Activated CD8-positive, alpha-beta T cell treated with anti-CD3 and anti-CD28 coated beads for 36 hours (primary cell): Measurements from ENCODE around the gene CRACR2A. TPM values are rescaled to one million over a fixed set of nuclear protein-coding genes. Genes with fewer than 3 reads are reported as not detected.

Experiments used
- ATAC-seq: fragments of 200-7000 bp; cut with Tn5 transposase; one replicate; pipeline ENCODE4 v1.10.0; 2021; ENCODE audit warnings: mild to moderate bottlenecking, moderate library complexity
- CTCF ChIA-PET: fragments of 350-600 bp; sonication (Branson Sonifier 250); formaldehyde crosslinking; loops from one replicate; lab custom pipeline; 2021; ENCODE audit warnings: antibody characterized with exemption; lab: Charles Lee
- POLR2A ChIA-PET: fragments of 350-600 bp; sonication (Branson Sonifier 250); formaldehyde crosslinking; loops from one replicate; lab custom pipeline; 2021; ENCODE audit warnings: antibody characterized with exemption; lab: Charles Lee
- DNase-seq: peaks from one replicate; pipeline ENCODE4 v3.0.0-alpha.2; 2020
- H3K27ac Mint-ChIP-seq: one replicate; pipeline ENCODE4 v1.8.0; 2021; ENCODE audit warnings: mild to moderate bottlenecking, mixed read lengths
- H3K27me3 Mint-ChIP-seq: one replicate; pipeline ENCODE4 v1.8.0; 2021; ENCODE audit warnings: mixed read lengths
- H3K36me3 Mint-ChIP-seq: one replicate; pipeline ENCODE4 v1.8.0; 2021; ENCODE audit warnings: low read depth, mixed read lengths
- H3K4me1 Mint-ChIP-seq: one replicate; pipeline ENCODE4 v1.8.0; 2021; ENCODE audit warnings: low read depth, mixed read lengths
- H3K4me3 Mint-ChIP-seq: one replicate; pipeline ENCODE4 v1.8.0; 2021; ENCODE audit warnings: mild to moderate bottlenecking, moderate library complexity, mixed read lengths
- H3K9me3 Mint-ChIP-seq: one replicate; pipeline ENCODE4 v1.8.0; 2021; ENCODE audit warnings: mixed read lengths
- CTCF ChIP-seq: fragments of 200-600 bp; IDR thresholded peaks from one replicate; pipeline ENCODE4 v1.8.0; 2022; ENCODE audit warnings: antibody characterized with exemption, mild to moderate bottlenecking
- intact Hi-C: fragments of 100-400 bp; cut with micrococcal nuclease; formaldehyde crosslinking; loops from one replicate; pipeline ENCODE4 v1.10.0; 2022
- total RNA-seq, 2 experiments: library from RNA; stranded (reverse); gene quantifications; one replicate each; pipeline ENCODE4 v1.2.3, GENCODE V29; 2021

Gene CRACR2A
- total RNA-seq, 2 experiments from 2014 or later: 21.2 to 24.7 TPM

GRCh38 chr12:3727877-3728632 is 24.9 kb downstream of the CRACR2A start:
- Mint-ChIP-seq H3K27me3 (no peaks in the 10 kb centered on the region), H3K36me3 (peaks cover 66% of the 10 kb centered on the region), H3K4me1 (peaks cover 36% of the 10 kb centered on the region), H3K4me3 (peak overlapping the region; percentile 28), H3K9me3 (peaks cover 3% of the 10 kb centered on the region), H3K27ac (peak overlapping the region; percentile 85)
- DNase-seq (peak; percentile 67), ATAC-seq (peak; percentile 86)
- no peak for TF ChIP-seq CTCF
- ChIA-PET CTCF (interaction anchor here (1.1 to 1.6 kb wide), 4 partner anchors 11 to 24 kb away, joined by 3 to 6 read pairs (median 4); no protein-coding TSS in a partner anchor), POLR2A (interaction anchor here (0.6 to 2.5 kb wide), 5 partner anchors 16 to 476 kb away, joined by 3 to 11 read pairs (median 8); partner anchors contain the start of gene CRACR2A)
- intact Hi-C loops: no loop called here

- ATAC-seq: no peak
- intact Hi-C loops: no loop called here
- peaks cover 71% of the 10 kb centered on the region for H3K36me3 Mint-ChIP-seq
- no peak overlapping the region for H3K4me3 Mint-ChIP-seq
- ChIA-PET CTCF (interaction anchor here (1.1 kb wide), 1 partner anchor 11 kb away, joined by 3 read pairs; no protein-coding TSS in a partner anchor), POLR2A (interaction anchor here (2.5 kb wide), 1 partner anchor 19 kb away, joined by 11 read pairs; no protein-coding TSS in a partner anchor)
- H3K27me3 Mint-ChIP-seq: no peaks in the 10 kb centered on the region
- peak overlapping the region; percentile 40 for H3K27ac Mint-ChIP-seq
- no peak for TF ChIP-seq CTCF
- no peak for DNase-seq
- H3K9me3 Mint-ChIP-seq: peaks cover 9% of the 10 kb centered on the region
- H3K4me1 Mint-ChIP-seq: peaks cover 36% of the 10 kb centered on the region
Observed at GRCh38 chr12:3727354-3727753, 25.6 kb downstream of the CRACR2A start.

GRCh38 chr12:3726456-3726855 is 26.5 kb downstream of the CRACR2A start:
- ChIA-PET CTCF (no interaction called here), POLR2A (no interaction called here)
- H3K9me3 Mint-ChIP-seq: peaks cover 9% of the 10 kb centered on the region

GRCh38 chr12:3725388-3726115 is 27.4 kb downstream of the CRACR2A start:
- no peak overlapping the region for H3K4me3 Mint-ChIP-seq
- H3K27me3 Mint-ChIP-seq: no peaks in the 10 kb centered on the region
- TF ChIP-seq CTCF: no peak
- ChIA-PET CTCF (no interaction called here), POLR2A (interaction anchor here (0.6 kb wide), 1 partner anchor 423 kb away, joined by 3 read pairs; no protein-coding TSS in a partner anchor)
- peaks cover 35% of the 10 kb centered on the region for H3K4me1 Mint-ChIP-seq
- peaks cover 63% of the 10 kb centered on the region for H3K36me3 Mint-ChIP-seq
- H3K27ac Mint-ChIP-seq: no peak overlapping the region
- peaks cover 9% of the 10 kb centered on the region for H3K9me3 Mint-ChIP-seq
- no peak for ATAC-seq
- DNase-seq: no peak
- intact Hi-C loops: no loop called here

More at GRCh38 chr12:3726456-3726855, 26.5 kb downstream of the CRACR2A start:
- intact Hi-C loops: no loop called here
- Mint-ChIP-seq H3K4me3 (no peak overlapping the region), H3K27me3 (no peaks in the 10 kb centered on the region), H3K4me1 (peaks cover 36% of the 10 kb centered on the region), H3K36me3 (peaks cover 69% of the 10 kb centered on the region), H3K27ac (no peak overlapping the region)
- TF ChIP-seq CTCF: no peak
- ATAC-seq: no peak
- DNase-seq: no peak
